HG03378 (cell line): ENCODE measurements around the gene PIAS3.
"Not testable (repeated sequence)": the region's sequence is repeated elsewhere in the genome, so short reads cannot be mapped to it uniquely, and the experiment has no call there.

Experiments used
- ATAC-seq: cut with Tn5 transposase; IDR thresholded peaks from one replicate; pipeline ENCODE4 v1.9.1; 2021; ENCODE audit warnings: mild to moderate bottlenecking, moderate library complexity; ENCODE audit not compliant: unreplicated experiment

The PIAS3 gene

DNA sequence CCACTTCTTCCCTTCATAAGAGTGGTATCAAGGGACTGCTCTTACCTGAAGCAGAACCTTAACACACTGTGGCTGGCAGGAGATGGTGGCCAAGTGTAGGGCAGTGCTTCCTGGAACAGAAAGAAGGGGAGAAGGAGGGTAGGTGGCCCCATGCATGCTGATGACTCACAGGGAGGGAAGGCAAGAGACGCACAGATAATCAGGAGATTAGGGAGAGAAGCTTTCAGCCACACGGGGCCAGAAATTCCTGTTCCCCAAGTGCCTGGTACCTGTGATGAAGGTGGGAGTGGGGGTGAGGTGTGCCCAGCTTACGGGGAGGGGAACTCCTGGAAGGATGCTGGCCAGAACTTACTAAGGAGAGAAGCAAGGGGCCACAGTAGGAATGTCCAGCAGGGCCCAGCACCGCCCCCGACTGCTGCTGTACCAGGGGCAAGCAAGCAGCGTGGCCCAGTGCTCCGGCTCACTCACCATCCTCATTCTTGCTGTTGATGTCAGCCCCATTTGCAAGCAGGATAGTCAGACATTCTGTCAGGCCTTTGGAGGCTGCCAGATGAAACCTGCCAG is 19.1 kb upstream of the PIAS3 start:
- ATAC-seq = no peak

DNA sequence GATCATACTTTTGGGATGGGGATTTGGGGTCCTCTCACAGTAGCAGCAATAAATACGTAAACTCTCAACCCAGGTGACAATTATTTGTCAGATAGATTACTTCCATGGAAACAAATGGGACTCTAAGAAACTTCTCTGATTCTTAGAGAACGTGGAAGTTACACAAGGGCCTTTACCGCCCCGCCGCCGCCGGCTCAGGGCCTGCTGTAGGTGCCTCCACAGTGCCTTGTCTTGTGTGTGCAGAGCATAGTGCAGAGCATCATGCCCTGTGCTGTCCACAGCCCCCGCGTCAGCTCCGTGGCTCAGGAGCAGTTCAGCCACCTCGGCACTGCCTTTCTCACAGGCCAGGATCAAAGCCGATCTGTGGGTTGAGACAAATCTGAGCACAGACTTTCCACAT is 15.8 kb upstream of the PIAS3 start:
- ATAC-seq = no peak

DNA sequence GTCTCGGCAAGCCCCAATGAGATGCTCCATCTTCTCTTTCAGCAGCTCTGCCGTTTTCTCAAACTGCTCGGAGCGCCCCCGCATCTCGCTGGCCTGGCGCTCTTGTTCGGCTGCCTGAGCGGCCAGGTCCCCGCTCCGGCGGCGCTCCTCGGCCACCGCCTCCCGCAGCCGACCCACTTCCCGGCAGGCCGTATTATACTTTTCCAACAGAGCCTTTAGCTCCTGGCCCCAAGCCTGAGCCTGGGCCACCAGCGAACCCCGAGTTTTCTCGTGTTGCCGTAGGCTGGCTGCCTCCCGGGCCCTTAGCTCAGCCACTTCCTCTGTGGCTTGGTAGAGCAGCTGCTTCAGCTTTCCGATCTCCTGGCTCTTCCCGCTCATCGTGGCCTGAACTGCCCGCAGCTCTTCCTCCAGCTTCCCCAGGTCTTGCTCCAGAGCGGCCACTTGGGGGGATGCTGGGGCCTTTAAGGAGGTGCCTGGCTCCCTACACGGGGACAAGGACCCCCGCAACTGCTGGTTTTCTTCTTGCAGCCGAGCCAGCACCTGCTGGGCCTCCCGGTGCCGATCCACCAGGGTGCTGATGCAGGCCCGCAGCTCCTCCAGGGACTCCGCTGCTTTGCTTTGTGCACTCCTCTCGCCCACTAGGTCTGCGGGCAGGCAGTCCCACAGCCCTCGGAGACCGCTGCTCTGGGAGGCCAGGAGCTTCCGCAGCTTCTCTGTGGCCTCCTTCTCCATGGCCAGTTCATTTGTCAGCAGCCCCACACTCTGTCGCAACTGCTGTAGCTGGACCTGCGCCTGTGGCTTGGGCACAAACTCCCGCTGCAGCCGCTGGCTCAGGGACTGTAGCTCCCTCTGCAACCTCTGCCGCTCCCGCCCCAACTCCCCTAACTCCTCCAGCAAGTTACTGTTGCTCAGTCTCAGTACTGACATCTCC is 13.4 kb upstream of the PIAS3 start:
- no peak for ATAC-seq

GRCh38 chr1:145868232-145868631 is 9.4 kb upstream of the PIAS3 start:
- no peak for ATAC-seq

DNA sequence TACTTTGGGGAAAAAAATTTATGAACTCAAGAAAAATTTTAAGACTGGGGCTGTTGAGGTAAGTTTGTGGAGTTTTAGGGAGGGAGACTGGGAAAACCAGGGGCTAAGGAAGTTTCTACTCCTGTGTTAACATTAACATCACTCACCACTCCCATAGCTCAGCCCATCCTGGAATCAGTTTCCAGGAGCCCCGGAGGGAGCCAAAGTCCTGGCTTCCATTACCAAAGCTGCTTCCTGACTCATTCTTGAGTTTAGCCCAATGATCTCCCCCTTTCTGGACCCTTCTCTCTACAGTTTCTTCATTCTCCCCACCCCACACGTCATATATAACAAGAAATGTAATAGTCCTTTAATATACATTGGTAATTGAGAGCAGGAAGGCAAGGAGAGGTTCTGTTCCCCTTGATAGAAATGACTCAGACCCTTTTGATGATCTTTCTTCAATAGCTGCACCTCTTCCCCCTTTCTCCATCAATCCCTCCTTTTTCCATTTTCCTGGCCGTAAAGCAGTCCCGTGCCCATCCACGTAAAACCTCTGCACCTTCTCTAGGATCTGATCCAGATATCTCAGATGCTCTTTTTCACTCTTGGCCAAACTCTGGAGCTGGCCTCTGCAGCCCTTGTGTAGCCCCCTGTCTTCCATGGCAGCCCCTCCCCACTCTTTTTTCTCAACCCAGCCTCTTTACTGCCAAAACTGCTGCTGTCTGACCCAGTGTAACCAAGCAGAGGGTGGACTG is 4.6 kb upstream of the PIAS3 start:
- no peak for ATAC-seq

DNA sequence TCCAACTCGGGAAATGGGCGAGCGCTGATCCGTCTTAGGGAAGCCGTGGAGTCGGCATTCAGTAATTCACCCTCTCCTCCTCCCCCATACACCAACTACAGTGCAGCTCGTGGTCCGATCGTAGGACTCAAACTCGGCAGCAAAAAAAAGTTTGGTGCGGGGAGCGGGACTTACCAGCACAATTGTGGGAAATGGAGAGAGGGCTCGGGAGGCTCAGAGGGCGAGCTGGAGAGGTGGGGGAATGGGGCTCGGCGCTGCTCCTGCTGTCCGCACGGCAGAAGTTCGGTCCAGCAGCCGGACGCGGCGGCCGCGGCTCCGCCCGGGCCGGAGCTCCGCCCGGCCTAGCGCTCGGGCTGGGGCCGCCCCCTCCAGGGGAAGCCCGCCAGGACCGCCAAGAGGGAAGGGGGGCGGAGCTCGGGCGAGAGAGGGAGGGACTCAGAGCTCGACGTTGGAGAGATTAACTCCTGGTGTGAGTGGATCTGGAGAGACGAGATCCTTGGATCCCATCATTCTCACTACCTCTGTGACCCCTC is 676 bp upstream of the PIAS3 start:
- ATAC-seq = peak; percentile 60

DNA sequence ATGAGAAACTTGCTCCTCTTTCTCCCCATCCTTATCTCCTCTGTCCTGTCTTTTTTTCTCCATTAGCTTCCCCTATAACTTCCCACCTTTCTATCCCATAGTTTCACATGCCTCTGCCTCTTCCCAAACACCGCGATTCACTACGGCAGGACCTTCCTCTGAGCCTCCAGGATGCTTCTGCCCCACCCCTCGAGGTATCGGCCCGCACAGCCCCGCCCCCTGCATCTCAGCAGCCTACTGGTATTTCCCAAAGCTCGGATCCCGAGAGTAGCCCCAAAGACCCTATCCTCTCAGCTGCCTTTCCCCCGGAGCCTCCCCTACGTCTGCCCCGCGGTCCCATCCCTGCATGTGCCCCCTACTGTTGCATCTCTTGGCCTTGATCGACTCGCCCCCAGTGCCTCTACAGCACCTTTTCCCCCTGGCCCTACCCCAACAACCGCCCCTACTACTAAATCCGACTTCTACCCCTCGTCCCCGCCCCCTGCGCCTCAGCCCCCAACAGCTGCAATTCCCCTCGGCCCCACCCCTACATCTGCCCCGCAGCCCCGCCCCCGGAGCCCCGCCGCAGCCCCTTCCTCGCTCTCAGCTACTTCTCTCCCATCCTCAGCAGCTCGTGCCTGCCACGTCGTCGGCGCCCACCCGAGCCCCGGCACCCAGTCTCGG is 512 bp downstream of the PIAS3 start:
- ATAC-seq = no peak

DNA sequence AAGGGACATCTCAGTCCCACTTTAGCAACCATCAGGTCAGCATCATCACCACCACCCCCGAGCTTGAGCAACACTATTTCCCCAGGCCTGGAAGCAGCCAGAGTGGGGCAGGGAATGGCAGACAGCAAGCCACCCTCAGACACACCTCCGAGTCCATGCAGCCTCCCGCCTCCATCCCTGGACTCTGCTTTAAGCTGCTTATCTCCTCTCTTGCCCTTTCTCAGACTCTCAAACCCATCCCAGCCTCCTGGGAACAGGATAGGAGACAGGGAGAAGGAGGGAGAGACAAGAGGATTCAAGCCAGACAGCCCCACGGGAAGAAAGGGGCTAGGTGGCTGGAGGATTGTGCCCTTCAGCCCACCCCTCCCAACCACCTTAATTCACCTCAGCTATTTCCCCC is 1.7 kb downstream of the PIAS3 start:
- no peak for ATAC-seq

DNA sequence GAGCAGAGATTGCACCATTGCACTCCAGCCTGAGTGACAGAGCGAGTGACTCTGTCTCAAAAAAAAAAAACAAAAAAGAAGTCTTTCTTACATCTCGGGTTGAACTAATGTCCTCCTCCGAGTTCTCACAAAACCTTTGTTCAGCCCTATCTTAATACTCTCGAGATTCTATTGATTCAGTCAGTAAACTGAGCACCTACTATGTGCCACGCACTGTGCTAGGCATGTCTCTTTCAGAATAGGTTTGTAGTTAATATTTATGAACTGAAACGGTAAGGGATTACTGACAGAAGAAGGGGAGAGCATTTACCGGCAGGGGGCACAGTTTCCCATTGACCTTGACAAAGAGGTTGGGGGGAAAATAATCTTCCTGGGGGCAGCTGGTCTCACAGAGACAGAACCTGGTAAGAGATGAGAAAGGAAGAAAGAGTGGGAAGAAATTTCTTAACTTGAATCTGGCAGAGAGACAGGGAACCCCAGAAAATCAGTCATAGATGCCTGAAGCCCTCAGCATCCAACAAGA is 3.4 kb downstream of the PIAS3 start:
- ATAC-seq = no peak

DNA sequence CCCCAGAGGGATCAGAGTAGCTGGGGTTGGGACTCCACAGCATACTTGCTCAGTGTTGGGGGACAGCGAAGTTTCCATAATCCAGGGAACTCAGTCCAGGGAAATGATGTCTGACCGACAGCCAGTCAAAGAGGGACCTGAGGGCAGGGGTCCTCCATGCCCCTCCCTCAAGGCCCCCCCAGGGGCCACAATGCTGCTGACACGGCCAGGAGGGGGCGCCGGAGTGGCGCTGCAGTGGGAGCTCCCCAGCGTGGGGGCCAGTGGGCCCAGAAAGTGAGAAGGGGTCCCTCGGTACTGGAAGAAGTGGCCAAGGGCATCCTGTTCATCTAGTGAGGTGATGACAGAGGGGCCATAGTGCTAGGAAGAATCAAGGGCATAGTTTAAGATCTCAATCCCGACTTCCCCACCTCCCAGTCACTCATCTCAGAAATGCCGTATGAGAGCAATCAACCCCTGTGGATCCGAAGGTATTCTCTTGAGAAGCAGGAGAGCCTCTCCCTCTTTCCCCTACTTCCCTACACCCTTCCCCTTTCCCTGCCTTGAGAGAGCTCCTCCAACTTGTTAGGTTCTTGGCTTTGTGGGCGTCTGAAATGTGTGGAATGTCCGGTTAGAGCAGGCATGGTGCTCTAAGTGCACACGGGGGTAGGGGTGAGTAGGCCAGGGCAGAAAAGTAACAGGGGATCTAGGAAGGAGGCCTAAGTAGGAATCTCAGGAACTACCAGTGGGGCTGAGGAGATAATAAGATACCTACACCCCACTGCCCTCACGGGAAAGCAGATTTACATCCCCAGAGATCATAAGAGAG is 9.3 kb downstream of the PIAS3 start:
- ATAC-seq = no peak

- no peak for ATAC-seq
These were observed 11.1 kb downstream of the PIAS3 start for GRCh38 chr1:145847827-145848226.

DNA sequence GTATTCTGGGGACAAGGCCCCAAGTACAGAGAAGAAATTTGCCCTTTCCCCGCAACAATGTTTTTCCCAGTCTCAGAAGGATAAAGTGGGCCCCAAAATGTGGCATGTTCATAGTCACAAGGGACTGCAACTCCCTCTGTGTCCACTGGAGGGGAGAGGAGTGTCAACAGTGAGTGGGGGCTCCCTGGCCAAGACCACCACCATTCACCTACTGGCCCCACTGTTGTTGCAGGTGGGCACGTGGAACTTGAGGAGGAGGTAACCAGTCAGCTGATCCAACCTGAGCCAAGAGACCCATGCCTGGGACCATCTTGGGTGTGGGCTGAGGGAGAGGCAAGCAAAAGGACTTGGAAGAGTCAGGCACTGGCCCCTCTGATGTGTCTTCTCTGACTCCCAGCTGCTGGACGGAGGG is 12.7 kb downstream of the PIAS3 start:
- no peak for ATAC-seq

- peak; percentile 46 for ATAC-seq
These were observed 13.2 kb downstream of the PIAS3 start, which contains the start of gene NUDT17 for GRCh38 chr1:145845514-145846161. Gene NUDT17 (plus strand): TSS chr1:145845630. CDS start chr1:145845641, 11 bp downstream.

DNA sequence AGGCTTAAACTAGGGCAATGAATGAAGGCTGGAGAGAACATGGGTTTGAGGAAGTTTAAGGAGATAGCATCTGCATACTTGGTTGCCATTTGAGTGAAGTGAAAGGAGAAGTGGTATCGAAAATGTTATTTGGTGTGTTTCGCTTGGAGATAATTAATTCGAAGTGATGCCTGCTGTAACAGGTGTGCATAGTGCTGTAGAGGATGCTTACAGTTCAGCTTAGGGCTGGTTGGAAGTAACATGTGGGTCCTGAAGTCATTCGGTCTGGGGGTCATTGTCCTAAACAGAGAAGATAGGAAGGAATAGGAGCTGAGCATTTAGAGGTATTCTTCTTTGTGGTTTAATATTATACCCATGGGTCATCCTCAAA is 13.8 kb downstream of the PIAS3 start:
- peak; percentile 83 for ATAC-seq

DNA sequence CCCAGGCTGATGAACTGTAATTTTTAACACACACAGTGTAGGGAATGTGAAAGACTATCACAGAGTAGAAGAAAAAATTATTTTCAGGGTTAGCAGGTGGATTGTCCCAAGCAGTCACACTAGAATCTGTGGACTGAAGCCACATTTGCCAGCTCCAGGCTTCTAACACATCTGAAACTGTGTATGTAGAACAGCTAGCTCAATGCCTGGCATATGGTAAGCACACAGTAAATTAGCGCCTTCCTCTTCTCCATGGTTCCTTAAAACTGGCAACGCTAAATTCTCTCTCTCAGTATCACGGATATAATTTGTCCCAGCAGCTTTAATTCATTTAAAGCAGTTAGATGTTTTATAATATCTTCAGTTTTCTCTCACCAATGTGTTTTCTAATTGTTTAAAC is 15.8 kb downstream of the PIAS3 start:
- ATAC-seq = no peak

- no peak for ATAC-seq
These were observed 21.2 kb downstream of the PIAS3 start for GRCh38 chr1:145837656-145838055.

- not testable (repeated sequence) for ATAC-seq
These were observed 28.1 kb downstream of the PIAS3 start for GRCh38 chr1:145830810-145831209.

GRCh38 chr1:145828367-145829026 is 30.4 kb downstream of the PIAS3 start:
- no peak for ATAC-seq

- ATAC-seq = no peak
These were observed 30.9 kb downstream of the PIAS3 start for GRCh38 chr1:145827966-145828365.
